Measurements from ENCODE around the gene MAP2K5.
A peak's percentile ranks its signal among the peaks of the same experiment; 100 is the strongest.

Gene MAP2K5

GRCh38 chr15:67542420-67543347 is at the start of gene MAP2K5:
Gene MAP2K5, plus strand, starts transcription at chr15:67542703. Its CDS starts 633 bp downstream, at chr15:67543336.
- DNase-seq = peak; percentile 42

- no peak for DNase-seq
Observed at GRCh38 chr15:67495585-67495984, 46.9 kb upstream of the MAP2K5 start.

DNA sequence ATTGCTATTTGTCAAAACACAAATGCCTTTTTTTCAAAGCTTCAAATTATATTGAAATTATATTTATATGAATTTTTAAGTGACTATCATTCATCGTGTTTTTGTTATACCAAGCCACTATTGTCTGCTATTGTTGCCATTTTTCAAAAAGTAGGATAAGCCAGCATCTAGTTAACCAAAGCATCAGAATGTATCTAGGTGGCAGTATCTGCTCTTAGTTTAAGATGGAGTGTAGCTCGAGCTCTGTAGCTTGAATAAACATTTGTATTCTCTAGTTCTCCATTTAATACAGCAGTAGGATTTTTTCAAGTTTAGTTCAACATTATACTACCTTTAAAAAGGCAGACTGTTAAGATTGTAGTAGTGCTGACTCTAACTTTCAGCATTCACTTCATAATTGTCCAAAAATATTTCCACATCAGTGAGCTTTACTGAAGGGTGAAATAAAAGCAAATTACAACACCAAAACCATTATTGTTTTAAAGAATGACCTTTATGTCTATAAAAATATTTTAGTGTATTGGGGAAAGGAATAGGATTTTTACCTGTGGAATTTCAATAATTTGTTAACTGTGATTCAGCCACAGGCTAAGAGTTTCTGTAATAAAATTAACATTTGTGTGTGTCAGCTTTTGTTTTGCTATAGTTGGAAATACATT is 41.2 kb upstream of the MAP2K5 start:
- DNase-seq = no peak

GRCh38 chr15:67501836-67502461 is 40.6 kb upstream of the MAP2K5 start:
- DNase-seq = peak; percentile 13

GRCh38 chr15:67504056-67504455 is 38.4 kb upstream of the MAP2K5 start:
- DNase-seq = no peak

DNA sequence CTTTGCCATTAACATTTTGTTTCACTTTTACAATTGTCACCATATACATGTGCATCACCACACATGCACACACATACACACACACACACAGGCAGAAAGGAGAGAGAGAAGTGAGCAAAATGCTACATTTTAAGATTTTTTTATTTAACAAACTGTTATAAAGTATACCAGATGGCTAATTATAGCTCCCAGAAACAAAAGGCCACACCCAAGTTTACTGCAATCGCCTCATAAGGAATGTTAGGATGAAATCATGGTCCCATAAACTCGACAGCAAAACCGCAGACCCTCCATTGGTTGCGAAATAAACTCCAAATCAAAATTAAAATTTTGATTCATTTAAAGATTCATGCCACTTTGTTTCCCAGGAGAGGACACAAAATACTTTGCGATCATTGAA is 37.7 kb upstream of the MAP2K5 start:
- DNase-seq = no peak

DNA sequence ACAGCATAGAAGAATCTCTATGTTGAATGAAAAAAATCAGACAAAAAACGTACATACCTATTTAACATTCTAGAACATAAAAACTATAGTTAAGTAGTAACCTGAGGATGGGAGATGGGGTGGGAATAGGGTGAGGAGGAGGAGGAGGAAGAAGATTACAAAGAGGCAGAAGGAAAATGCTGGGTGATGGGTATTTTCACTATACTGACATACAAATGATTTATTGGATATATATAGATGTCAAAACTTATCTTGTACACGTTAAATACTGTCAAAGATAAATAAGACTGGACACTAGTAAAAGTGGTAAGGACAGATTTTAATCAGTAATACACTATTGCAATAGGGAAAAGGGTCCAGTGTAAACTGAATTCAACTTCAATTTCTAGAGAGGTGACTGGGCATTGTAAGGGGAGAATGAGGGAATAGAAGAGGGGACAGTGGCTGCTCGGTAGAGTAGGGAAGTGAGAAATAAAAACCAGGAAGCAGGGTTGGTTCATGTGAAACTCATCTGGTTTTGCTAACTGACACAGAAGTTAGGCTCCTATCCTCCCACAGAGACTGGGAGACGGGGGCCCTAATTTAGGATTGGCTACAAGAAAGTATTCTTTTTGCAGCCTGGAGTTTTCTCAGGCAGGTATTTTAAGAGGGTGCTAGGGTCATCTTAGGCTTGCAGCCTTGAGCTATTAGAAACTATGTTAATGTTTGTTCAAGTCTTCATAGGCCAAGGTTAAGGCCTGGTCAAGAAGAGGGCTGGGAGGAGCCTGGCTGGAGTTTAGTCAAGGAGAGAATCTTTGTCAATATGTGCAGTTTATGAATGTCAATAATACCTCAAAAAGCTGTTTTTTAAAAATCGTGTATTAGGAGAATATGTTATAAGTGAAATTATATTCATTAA is 36.6 kb upstream of the MAP2K5 start:
- no peak for DNase-seq

DNA sequence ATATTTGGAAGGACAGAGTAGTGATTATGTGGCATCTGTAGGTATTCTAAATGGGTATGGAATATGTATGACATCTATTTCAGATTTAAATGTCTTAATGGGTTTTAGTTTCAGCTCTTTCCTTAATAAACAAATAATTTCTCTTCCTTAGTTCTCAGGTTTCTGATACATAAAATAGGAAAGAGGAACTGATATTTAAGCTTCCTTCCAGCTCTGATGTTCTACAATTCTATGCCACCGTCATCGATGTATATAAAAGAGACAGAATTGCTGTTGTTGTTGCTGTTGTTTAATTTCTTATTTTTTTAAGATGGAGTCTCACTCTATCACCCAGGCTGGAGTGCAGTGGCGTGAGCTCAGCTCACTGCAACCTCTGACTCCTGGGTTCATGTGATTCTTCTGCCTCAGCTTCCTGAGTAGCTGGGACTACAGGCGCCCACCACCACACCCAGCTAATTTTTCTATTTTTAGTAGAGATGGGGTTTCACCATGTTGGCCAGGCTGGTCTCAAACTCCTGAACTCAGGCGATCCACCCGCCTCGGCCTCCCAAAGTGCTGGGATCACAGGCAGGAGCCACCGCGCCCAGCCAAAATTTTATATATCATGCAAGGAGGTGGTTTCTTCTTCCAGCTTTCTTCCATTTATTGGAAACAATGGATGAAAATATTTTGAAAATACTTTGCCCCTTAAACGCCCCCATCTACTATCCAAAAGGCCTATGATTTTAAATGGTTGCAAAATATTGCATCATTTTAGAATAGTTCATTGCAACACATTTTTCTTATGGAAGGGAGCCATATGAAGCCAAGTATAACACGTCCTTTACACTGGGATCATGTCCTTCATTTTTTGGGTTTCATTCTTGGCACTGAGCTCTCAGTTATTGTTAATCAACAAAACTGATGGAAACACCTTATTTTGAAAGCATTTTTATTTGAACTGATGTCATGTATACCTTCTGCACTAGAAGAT is 35.4 kb upstream of the MAP2K5 start:
- DNase-seq = no peak

DNA sequence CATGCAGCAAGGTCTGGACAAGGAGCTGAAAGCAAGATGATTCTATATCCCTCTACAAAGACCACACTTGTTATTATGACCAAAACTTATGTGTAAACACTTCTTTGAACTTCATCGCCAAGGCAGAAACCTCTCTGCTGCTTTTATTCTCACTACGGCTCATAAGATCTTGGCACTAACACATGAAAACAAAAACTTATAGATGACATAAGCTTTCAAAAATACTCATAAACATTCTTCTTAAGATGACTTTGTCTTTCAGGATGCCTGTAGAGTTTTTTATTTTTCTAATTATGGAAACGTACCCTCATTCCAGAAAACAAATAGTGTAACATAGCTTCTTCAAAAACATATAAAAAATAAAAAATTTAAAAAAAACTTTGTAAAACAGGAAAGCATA is 34.1 kb upstream of the MAP2K5 start:
- no peak for DNase-seq

GRCh38 chr15:67509918-67510317 is 32.6 kb upstream of the MAP2K5 start:
- DNase-seq = no peak

DNA sequence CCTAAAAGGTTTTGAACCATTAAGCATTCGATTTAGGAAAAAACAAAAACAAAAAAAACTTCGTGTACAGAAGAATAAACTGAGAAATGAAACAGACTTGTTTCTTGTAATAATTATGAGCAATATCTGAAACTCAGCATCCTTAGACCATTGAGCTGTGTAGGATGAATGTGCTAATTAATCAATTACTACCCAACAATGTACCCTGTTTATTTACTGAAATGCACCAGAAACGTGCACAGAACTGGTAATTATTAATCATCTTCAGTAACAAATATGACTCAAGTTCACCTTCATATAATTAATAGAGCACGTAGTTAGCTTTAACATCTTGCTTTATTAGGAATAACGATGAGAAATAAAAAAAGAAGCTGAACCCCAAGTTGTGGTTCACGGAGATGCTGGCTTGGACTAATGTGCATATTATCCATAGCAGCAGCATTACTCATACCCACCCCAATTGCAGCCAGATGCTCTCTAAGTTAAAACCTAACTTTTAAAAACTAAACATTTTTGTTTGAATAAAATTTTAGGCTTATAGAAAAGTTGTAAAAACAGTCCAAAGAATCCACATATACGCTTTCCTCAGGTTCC is 31.8 kb upstream of the MAP2K5 start:
- no peak for DNase-seq

- no peak for DNase-seq
Observed at GRCh38 chr15:67511606-67512005, 30.9 kb upstream of the MAP2K5 start.

DNA sequence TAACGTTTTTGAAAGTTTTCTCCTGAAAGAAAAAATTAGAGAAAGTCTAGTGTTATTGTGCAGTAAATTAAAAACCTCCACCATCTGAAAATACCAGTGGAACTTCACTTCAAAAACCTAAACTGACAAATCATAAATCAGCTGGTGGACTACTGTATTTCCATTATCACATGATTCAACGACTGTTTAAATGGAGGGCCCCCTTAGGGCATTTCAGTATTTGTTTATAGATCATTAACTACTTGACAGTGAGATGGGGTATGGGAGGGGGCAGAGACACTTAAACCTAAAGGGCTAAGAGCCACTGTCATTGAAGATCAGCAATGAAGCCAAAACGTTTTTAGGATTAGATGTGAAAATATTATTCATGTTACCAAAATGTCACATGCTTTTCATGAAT is 30.4 kb upstream of the MAP2K5 start:
- no peak for DNase-seq

DNA sequence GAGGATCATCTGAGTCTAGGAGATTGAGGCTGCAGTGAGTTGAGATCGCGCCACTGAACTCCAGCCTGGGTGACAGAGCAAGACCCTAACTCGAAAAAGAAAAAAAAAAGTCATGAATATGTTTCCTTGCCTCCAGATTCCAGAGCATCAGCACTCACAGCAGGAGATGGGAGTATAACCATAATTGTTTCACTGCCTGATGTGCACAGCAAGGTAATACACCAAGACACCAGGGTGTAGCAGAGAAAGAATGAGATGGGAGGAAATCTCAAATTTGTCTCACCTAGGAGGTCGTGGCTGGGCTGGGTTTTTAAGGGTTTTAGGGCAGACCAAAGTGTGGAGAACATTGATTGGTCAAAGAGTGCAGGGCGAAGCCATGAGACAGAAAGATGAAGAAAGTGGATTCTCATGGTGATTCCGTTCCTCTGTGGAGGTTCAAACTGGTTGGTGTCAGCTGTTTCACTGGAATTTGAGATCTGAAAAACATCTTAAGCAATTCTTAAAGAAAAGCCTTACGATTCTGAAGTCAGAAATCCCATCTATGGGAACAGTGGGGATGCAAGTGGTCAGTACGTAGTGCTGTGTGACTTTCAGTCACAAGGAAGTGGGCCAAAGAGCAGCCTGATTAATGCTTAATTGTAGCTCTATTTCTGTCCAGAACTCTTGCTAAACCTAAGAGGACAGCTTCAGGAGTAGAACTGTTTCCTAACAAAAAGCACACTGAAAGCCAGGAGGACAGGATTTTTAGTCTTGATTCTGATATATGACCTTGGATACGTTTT is 29.4 kb upstream of the MAP2K5 start:
- DNase-seq = no peak

GRCh38 chr15:67515090-67515489 is 27.4 kb upstream of the MAP2K5 start:
- no peak for DNase-seq

DNA sequence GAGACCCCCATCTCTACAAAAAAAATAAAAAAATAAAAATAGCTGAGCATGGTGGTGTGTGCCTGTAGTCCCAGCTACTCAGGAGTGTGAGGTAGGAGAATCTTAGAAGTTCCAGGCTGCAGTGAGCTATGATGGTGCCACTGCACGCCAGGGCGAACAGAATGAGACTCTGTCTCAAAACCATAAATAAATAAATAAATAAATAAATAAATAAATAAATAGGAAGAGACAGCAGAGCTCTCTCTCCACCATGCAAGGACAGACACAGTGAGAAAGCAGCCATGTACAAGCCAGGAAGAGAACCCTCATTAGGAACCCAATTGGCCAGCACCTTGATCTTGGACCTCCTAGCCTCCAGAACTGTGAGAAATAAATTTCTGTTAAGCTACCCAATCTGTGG is 26.9 kb upstream of the MAP2K5 start:
- no peak for DNase-seq

- no peak for DNase-seq
Observed at GRCh38 chr15:67520321-67521028, 22.0 kb upstream of the MAP2K5 start.

DNA sequence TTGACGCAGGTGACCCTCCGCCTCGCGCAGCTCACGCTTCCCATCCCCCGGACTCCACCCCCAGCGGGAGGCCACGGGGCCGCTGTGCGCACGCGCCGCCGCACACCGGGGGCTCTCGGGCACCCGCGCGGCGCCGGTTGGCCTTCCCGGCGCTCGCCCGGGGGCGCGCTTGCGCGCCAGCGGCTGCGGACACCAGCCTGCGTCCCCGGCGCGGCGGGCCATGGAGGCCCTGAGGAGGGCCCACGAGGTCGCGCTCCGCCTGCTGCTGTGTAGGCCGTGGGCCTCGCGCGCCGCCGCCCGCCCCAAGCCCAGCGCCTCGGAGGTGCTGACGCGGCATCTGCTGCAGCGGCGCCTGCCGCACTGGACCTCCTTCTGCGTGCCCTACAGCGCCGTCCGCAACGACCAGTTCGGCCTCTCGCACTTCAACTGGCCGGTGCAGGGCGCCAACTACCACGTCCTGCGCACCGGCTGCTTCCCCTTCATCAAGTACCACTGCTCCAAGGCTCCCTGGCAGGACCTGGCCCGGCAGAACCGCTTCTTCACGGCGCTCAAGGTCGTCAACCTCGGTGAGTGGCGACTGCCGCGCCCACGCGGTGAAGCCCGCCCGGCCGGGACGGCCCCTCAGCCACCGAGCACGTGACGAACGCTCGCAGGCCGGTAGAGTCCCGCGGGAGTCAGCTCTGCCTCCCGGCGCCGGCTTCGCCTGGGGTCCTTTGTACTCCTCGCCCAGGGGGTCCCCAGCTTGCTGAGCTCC is 21.3 kb upstream of the MAP2K5 start, which contains the start of gene C15orf61:
Gene C15orf61 (plus strand): TSS at position 103 of the 754 bp plus-strand sequence. CDS start 118 bp downstream, at position 221.
- DNase-seq = peak; percentile 69
